GM10266 (cell line): ENCODE results near the gene BICD1.

Experiments
- DNase-seq: peaks from one replicate; pipeline ENCODE4 v3.0.0; 2012; ENCODE audit errors: extremely low spot score
- TF ChIP-seq, protein P1 (sequence below): IDR thresholded peaks from 2 replicates; pipeline ENCODE4 v1.5.1; 2012; ENCODE audit warnings: mild to moderate bottlenecking, low read depth; ENCODE audit not compliant: control insufficient read depth, insufficient read depth; ENCODE audit errors: missing control alignments

The BICD1 gene

DNA sequence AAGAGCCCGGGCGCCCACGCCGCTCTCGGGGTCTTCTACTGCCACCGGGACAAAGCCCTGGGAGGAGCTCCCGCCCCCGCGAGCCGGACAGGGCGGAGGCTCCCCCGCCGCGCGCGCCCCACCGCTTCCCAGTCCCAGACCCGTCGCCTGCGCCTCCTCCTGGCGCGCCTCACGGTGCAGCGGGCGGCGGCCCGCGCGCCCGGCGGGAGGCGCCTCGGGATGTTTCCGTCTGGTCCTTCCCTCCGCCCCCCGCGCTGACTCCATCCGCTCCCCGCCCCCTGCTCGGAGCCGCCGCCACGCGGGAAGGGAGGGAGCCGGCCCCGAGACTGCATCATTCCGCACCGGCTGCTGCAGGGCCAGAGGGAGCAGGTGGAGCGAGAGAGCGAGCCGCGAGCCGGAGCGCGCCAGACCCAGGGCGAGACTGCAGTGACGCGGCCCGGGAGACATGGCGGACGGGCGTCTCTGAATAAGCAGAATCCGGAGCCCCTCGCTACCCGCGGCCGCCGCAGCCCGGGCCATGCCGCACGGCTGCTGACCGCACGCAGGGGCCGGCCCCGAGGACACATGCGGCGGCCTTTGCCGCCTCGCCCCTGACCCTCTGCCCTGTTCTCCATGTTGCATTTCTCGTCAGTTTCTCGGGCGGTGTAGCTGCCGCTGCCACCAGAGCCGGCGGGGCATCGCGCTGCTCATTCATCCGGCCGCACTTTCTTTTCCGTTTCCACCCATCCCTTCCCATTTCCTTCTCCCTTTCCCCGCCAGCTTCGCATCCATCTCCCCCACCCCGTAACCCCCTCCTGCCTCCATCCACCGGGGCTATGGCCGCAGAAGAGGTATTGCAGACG is at the start of gene BICD1:
BICD1 (plus strand) TSS at position 331 of the 842 bp plus-strand sequence; CDS start at position 816, 485 bp downstream.
- TF ChIP-seq, protein P1, sequence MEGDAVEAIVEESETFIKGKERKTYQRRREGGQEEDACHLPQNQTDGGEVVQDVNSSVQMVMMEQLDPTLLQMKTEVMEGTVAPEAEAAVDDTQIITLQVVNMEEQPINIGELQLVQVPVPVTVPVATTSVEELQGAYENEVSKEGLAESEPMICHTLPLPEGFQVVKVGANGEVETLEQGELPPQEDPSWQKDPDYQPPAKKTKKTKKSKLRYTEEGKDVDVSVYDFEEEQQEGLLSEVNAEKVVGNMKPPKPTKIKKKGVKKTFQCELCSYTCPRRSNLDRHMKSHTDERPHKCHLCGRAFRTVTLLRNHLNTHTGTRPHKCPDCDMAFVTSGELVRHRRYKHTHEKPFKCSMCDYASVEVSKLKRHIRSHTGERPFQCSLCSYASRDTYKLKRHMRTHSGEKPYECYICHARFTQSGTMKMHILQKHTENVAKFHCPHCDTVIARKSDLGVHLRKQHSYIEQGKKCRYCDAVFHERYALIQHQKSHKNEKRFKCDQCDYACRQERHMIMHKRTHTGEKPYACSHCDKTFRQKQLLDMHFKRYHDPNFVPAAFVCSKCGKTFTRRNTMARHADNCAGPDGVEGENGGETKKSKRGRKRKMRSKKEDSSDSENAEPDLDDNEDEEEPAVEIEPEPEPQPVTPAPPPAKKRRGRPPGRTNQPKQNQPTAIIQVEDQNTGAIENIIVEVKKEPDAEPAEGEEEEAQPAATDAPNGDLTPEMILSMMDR = peak; percentile 55
- DNase-seq = peak; percentile 89

DNA sequence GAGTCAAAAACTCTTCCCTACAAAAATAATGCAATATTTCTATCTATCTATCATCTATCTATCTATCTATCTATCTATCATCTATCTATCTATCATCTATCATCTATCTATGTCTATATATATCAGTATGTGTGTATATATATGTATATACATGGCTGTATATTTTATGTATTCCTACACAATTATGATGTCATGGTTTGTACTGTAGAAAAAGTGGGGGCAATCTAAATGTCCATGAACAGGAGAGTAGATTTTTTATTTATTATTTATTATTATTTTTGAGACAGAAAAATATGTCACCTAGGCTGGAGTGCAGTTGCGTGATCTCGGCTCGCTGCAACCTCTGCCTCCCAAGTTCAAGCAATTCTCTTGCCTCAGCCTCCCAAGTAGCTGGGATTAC is 45.6 kb upstream of the BICD1 start:
- TF ChIP-seq, protein P1 = no peak
- DNase-seq = no peak

DNA sequence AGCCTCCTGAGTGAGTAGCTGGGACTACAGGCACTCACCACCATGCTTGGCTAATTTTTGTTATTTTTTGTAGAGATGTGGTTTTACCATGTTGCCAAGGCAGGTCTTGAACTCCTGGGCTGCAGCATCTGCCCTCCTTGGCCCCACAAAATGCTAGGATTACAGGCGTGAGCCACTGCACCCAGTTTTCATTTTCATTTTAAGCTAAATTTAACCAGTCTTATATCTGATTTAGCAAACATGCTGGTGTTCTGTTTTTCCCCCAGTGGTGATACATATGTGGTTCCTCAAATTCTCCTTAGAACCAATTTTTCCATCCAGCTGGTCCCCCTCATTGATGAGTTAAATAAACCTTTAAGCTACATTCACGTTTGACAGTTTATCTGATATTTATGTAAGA is 43.8 kb upstream of the BICD1 start:
- no peak for DNase-seq
- TF ChIP-seq, protein P1 = no peak

DNA sequence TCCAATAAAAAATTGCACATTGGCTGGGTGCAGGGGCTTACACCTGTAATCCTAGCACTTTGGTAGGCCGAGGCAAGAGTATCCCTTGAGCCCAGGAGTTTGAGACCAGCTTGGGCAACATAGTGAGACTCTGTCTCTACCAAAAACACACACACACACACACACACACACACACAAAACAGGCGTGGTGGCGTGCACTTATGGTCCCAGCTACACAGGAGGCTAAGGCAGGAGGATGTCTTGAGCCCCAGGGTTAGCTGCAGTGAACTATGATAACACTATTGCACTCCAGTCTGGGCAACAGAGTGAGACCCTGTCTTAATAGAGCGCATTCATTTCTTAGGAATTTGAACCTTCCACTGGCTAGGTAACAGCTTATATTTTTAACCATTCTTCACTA is 42.9 kb upstream of the BICD1 start:
- TF ChIP-seq, protein P1 = no peak
- no peak for DNase-seq

DNA sequence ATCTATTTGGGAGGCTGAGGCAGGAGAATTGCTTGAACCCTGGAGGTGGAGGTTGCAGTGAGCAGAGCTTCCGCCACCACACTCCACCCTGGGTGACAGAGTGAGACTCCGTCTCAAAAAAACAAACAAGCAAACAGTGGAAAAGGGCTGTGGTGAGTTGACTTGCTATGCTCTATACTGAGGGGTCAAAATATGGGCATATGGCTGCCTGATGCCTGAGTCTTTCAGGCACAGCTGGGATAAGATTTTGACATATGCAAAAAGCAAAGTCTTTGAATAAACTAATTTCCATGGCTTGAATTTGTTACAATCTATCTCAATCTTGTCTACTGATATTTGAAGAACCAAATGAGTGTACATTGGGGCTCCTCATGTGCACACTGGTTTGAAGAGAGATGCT is 40.4 kb upstream of the BICD1 start:
- TF ChIP-seq, protein P1 = no peak
- DNase-seq = no peak

DNA sequence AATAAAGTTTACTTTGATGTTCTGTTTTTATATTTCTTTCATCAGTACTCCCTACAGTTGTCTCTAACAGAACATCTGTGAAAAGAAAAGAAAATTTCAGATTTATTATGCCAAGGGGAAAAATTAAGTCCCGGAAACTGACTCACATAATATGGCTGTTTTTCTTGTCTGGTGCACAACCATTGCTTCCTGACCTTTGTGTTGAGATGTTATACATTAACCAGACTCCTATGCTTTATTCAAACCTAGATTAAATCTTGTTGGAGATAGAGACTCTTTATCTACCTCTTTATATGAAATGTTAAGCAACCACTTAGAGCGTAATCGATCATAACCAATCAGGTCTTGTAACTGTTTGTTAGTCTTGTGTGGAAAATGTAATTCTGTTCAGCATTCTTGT is 37.6 kb upstream of the BICD1 start:
- TF ChIP-seq, protein P1 = no peak
- DNase-seq = no peak

DNA sequence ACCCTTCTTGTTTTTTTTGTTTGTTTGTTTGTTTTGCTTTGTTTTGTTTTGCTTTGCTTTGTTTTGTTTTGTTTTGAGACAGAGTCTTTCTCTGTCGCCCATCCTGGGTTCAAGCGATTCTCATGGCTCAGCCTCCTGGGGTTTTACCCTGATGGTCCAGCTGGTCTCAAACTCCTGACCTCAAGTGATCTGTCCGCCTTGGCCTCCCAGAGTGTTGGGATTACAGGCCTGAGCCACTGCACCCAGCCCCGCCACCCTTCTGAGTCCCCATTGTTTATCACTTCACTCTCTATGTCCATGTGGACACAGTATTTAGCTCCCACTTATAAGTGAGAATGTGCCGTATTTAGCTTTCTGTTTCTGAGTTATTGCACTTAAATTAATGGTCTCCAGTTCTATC is 36.9 kb upstream of the BICD1 start:
- TF ChIP-seq, protein P1 = no peak
- DNase-seq = no peak
